SH-SY5Y (cell line): ENCODE results near the gene KLHL29.

ENCODE experiments used
- GATA2 ChIP-seq: IDR thresholded peaks from 2 replicates; pipeline ENCODE4 v1.6.1; 2011; ENCODE audit warnings: mild to moderate bottlenecking, low read depth, low read length
- GATA3 ChIP-seq: IDR thresholded peaks from 2 replicates; pipeline ENCODE4 v1.6.1; 2011; ENCODE audit warnings: low read depth, mild to moderate bottlenecking, low read length, moderate library complexity

KLHL29 gene

GRCh38 chr2:23603581-23603980 is 218.6 kb downstream of the KLHL29 start:
- TF ChIP-seq GATA2 (no peak), GATA3 (no peak)

GRCh38 chr2:23604731-23605130 is 219.8 kb downstream of the KLHL29 start:
- no peak for TF ChIP-seq GATA3
- no peak for TF ChIP-seq GATA2

GRCh38 chr2:23605236-23605635 is 220.3 kb downstream of the KLHL29 start:
- TF ChIP-seq GATA3 (no peak), GATA2 (no peak)

- TF ChIP-seq GATA2: no peak
- TF ChIP-seq GATA3: no peak
These were observed 221.2 kb downstream of the KLHL29 start for GRCh38 chr2:23606196-23606595.

GRCh38 chr2:23606968-23607367 is 222.0 kb downstream of the KLHL29 start:
- no peak for TF ChIP-seq GATA2
- no peak for TF ChIP-seq GATA3

- TF ChIP-seq GATA3 (no peak), GATA2 (no peak)
These were observed 222.9 kb downstream of the KLHL29 start for GRCh38 chr2:23607925-23608324.

- TF ChIP-seq GATA3: no peak
- no peak for TF ChIP-seq GATA2
These were observed 224.3 kb downstream of the KLHL29 start for GRCh38 chr2:23609254-23609653.

- no peak for TF ChIP-seq GATA3
- no peak for TF ChIP-seq GATA2
These were observed 226.9 kb downstream of the KLHL29 start for GRCh38 chr2:23611839-23612238.

- TF ChIP-seq GATA3 (no peak), GATA2 (no peak)
These were observed 229.7 kb downstream of the KLHL29 start for GRCh38 chr2:23614701-23615100.

GRCh38 chr2:23615216-23616020 is 230.4 kb downstream of the KLHL29 start:
- TF ChIP-seq GATA3 (no peak), GATA2 (no peak)

- TF ChIP-seq GATA3 (no peak), GATA2 (no peak)
These were observed 231.7 kb downstream of the KLHL29 start for GRCh38 chr2:23616630-23617029.

- no peak for TF ChIP-seq GATA3
- no peak for TF ChIP-seq GATA2
These were observed 232.3 kb downstream of the KLHL29 start for GRCh38 chr2:23617167-23617810.

- TF ChIP-seq GATA3: no peak
- no peak for TF ChIP-seq GATA2
These were observed 232.8 kb downstream of the KLHL29 start for GRCh38 chr2:23617811-23618215.

- no peak for TF ChIP-seq GATA2
- TF ChIP-seq GATA3: no peak
These were observed 233.3 kb downstream of the KLHL29 start for GRCh38 chr2:23618265-23618664.

- TF ChIP-seq GATA3: no peak
These were observed 234.0 kb downstream of the KLHL29 start for GRCh38 chr2:23618794-23619530.

GRCh38 chr2:23619941-23620340 is 235.0 kb downstream of the KLHL29 start:
- TF ChIP-seq GATA2 (no peak), GATA3 (no peak)
